Thyroid gland (tissue), 4 donors: Measurements from ENCODE around the gene TMEM200B.

Source experiments
- POLR2A ChIP-seq, 2 donors: fragments of 450-650 bp; IDR thresholded peaks; one replicate each; pipeline ENCODE4 v1.6.1; 2017; ENCODE audit warnings: antibody characterized with exemption in 2 of 2, mild to moderate bottlenecking in 2 of 2, moderate library complexity in 1 of 2
- TF ChIP-seq, protein P1 (sequence below), 6 experiments: fragments of 200-600 bp in 3 of 6; fragments of 450-650 bp in 3 of 6; sonication (generic) in 3 of 6; IDR thresholded peaks; one replicate each; pipeline ENCODE4 v1.5.1; 2016 to 2019; ENCODE audit warnings: antibody characterized with exemption in 6 of 6, mild to moderate bottlenecking in 2 of 6, inconsistent platforms in 1 of 6, moderate library complexity in 1 of 6

DNA sequence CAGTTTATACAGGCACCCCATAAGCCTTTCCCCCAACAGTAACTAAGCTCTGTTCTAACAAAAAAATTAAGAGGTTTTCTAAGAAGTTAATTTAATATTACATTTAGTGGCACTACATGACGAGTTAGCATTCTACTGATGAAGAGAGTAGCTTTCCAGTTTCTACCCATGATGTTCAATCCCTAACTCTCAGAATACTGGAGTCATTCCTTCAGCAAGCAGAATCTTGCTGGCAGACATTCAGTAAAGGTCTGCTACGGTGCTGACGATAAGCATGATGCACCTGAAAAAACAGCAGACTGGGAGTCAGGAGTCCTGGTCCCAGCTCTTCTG lies 33.5 kb upstream of the TMEM200B start:
- TF ChIP-seq, protein P1, sequence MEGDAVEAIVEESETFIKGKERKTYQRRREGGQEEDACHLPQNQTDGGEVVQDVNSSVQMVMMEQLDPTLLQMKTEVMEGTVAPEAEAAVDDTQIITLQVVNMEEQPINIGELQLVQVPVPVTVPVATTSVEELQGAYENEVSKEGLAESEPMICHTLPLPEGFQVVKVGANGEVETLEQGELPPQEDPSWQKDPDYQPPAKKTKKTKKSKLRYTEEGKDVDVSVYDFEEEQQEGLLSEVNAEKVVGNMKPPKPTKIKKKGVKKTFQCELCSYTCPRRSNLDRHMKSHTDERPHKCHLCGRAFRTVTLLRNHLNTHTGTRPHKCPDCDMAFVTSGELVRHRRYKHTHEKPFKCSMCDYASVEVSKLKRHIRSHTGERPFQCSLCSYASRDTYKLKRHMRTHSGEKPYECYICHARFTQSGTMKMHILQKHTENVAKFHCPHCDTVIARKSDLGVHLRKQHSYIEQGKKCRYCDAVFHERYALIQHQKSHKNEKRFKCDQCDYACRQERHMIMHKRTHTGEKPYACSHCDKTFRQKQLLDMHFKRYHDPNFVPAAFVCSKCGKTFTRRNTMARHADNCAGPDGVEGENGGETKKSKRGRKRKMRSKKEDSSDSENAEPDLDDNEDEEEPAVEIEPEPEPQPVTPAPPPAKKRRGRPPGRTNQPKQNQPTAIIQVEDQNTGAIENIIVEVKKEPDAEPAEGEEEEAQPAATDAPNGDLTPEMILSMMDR (IDR thresholded peaks at IDR 0.05): no peak
- no peak for TF ChIP-seq POLR2A (IDR thresholded peaks at IDR 0.05)
